NCI-H1048 (cell line): ENCODE results near the gene ABHD2.

Experiments
- DNase-seq: peaks from one replicate; lab custom pipeline; 2025; lab: John Stamatoyannopoulos, UW

The ABHD2 gene

GRCh38 chr15:89195836-89196235 is 107.6 kb downstream of the ABHD2 start:
- DNase-seq, result no peak

GRCh38 chr15:89196241-89196640 is 108.0 kb downstream of the ABHD2 start:
- DNase-seq, result no peak

- no peak for DNase-seq
These were observed 108.7 kb downstream of the ABHD2 start for GRCh38 chr15:89196994-89197393.

GRCh38 chr15:89197503-89197971 is 109.3 kb downstream of the ABHD2 start:
- peak; percentile 84 for DNase-seq

GRCh38 chr15:89198196-89198595 is 109.9 kb downstream of the ABHD2 start:
- no peak for DNase-seq

- DNase-seq, result no peak
These were observed 110.7 kb downstream of the ABHD2 start for GRCh38 chr15:89198934-89199333.

- no peak for DNase-seq
These were observed 111.5 kb downstream of the ABHD2 start for GRCh38 chr15:89199746-89200145.

GRCh38 chr15:89200182-89200581 is 111.9 kb downstream of the ABHD2 start:
- DNase-seq, result no peak

- no peak for DNase-seq
These were observed 113.3 kb downstream of the ABHD2 start for GRCh38 chr15:89201465-89202005.

GRCh38 chr15:89203705-89204273 is 115.5 kb downstream of the ABHD2 start:
- DNase-seq, result no peak

GRCh38 chr15:89205991-89206585 is 117.8 kb downstream of the ABHD2 start:
- no peak for DNase-seq

- peak; percentile 72 for DNase-seq
These were observed 118.7 kb downstream of the ABHD2 start for GRCh38 chr15:89206908-89207331.

GRCh38 chr15:89208256-89208655 is 120.0 kb downstream of the ABHD2 start:
- no peak for DNase-seq

GRCh38 chr15:89209057-89209456 is 120.8 kb downstream of the ABHD2 start:
- no peak for DNase-seq

GRCh38 chr15:89211678-89212170 is 123.5 kb downstream of the ABHD2 start:
- no peak for DNase-seq

- DNase-seq, result no peak
These were observed 127.4 kb downstream of the ABHD2 start for GRCh38 chr15:89215627-89216026.

GRCh38 chr15:89217031-89217430 is 128.8 kb downstream of the ABHD2 start:
- no peak for DNase-seq

GRCh38 chr15:89217686-89218376 is 129.6 kb downstream of the ABHD2 start:
- DNase-seq, result no peak

GRCh38 chr15:89218531-89218930 is 130.3 kb downstream of the ABHD2 start:
- DNase-seq, result no peak

- no peak for DNase-seq
These were observed 133.3 kb downstream of the ABHD2 start, which contains the start of gene RLBP1 for GRCh38 chr15:89221543-89221942. Gene RLBP1, minus strand, starts transcription at chr15:89221579. Its CDS starts 2,604 bp downstream, at chr15:89218975.

- DNase-seq, result no peak
These were observed 137.3 kb downstream of the ABHD2 start for GRCh38 chr15:89225588-89225987.

GRCh38 chr15:89226359-89227221 is 138.3 kb downstream of the ABHD2 start:
- DNase-seq, result no peak
